ENCODE results near the gene MLH1. TPM values are rescaled to one million over a fixed set of nuclear protein-coding genes. Genes with fewer than 3 reads are reported as not detected.

MLH1 gene
- total and polyA plus RNA-seq, 2 experiments from 2014 or later: 27.8 to 36.3 TPM

DNA sequence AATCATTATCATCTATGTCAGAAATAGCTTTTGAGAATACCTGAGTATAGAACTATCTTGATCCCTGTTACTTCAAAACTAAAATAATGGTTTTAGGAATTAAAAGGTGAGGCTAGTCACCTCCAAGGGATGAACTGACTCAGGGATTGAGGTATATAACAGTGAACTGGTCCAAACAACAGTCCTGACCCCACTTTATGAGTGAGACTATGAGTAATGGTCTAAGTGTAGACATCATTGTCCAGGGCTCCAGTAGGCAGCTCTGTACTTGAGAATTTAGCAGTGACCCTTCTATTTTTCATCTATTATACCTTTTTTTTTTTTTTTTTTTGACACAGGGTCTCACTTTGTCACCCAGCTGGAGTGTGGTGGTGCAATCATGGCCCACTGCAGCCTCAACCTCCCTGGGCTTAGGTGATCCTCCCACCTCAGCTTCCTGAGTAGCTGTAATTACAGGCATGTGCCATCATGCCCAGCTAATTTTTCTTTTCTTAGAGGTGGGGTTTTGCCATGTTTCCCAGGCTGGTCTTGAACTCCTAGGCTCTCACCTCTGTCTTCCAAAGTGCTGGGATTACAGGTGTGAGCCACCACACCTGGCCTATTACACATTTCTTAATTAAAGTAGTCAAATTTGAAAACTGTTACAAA lies 36.3 kb downstream of the MLH1 start:
- Histone ChIP-seq H3K27me3 (replicated peaks; ENCODE audit: insufficient read depth) (no peaks in the 10 kb centered on the region), H3K4me3 (no peak overlapping the region), H2AFZ (peak overlapping the region; percentile 67), H4K20me1 (ENCODE audit: insufficient read depth) (no peaks in the 10 kb centered on the region), H3K9me3 (ENCODE audit: low read depth) (no peaks in the 10 kb centered on the region), H3K4me2 (ENCODE audit: unreplicated experiment) (peak overlapping the region; percentile 36), H3K79me2 (ENCODE audit: insufficient read depth) (no peaks in the 10 kb centered on the region; the same call in 1 of the 2 replicates), H3K9ac (peak overlapping the region; percentile 64), H3K9me2 (ENCODE audit: insufficient read depth) (no peaks in the 10 kb centered on the region), H3K4me1 (ENCODE audit: insufficient read depth) (peaks cover 29% of the 10 kb centered on the region), H3K27ac (peak overlapping the region; percentile 84), H3F3A (ENCODE audit: insufficient read depth) (peaks cover 24% of the 10 kb centered on the region), H3K36me3 (ENCODE audit: low read depth) (peaks cover 17% of the 10 kb centered on the region)
- DNase-seq: peak; percentile 51
- no peak for TF ChIP-seq EZH2 (IDR thresholded peaks at IDR 0.05; ENCODE audit: insufficient read depth, poor library complexity, severe bottlenecking)
- no peak for TF ChIP-seq EZH2phosphoT487 (IDR thresholded peaks at IDR 0.05; ENCODE audit: insufficient read depth, low read depth)
- in situ Hi-C loops (cut with MboI): no loop called here

DNA sequence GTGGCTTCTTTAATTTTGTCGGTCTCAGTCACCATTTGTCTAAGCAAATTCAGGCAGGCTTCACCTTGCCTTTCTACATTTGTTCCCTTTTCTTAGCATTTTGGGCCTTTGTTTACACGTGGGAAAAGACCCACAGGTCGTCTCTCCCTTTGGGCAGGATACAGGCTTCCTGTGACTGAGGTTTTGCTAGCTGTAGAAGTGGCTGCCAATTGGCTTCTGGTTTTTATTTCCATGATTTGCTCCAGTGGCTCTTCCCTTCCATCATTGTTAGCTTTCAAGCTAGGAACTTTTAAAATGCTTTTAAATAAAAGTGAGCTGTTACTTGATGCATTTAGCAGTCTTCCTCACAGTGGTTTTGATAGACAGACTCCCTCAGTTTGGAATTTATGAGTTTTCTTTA lies 37.3 kb downstream of the MLH1 start:
- DNase-seq: peak; percentile 40

DNA sequence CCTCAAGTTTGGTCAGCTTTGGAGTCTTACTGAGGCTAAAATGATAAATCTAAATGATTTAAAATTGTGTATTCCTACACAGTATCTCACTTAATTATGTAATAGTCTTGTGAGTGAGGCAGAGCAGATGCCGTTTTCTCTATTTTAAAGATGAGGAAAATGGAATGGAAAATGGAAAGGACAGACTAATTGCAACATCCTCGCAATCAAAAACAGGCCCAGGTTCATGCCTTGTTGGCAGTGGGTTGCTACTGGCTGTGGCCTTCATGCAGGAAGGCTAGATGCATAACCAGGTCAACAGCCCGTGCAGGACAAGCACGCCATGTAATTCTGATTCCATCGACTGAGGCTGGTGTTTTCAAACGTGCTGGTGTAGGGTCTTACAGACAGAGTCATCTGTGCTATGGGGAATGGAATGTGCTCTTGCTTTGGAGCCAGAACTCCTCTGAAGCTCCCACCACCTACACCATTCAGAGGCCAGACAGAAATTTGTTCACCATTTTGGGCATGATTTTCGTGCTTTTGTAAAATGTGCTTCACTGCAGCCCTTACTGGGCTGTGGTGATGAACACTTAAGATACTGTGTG lies 37.9 kb downstream of the MLH1 start:
- DNase-seq: peak; percentile 38
- 36 to 41% methylated on average over 7 of the region's 7 CpGs for WGBS, 2 experiments (ENCODE audit: low coverage in 1 of 2, low lambda C conversion rate in 2 of 2, missing lambda C conversion rate in 2 of 2)
- no peaks in the 10 kb centered on the region for H4K20me1 ChIP-seq (ENCODE audit: insufficient read depth)
- peaks cover 24% of the 10 kb centered on the region for H3F3A ChIP-seq (ENCODE audit: insufficient read depth)
- no peak overlapping the region for H3K4me3 ChIP-seq
- in situ Hi-C loops (cut with MboI): no loop called here
- H3K9me3 ChIP-seq (ENCODE audit: low read depth): no peaks in the 10 kb centered on the region
- no peaks in the 10 kb centered on the region for H3K9me2 ChIP-seq (ENCODE audit: insufficient read depth)
- H3K4me1 ChIP-seq (ENCODE audit: insufficient read depth): peaks cover 29% of the 10 kb centered on the region
- H3K27ac ChIP-seq: peak overlapping the region; percentile 84
- H3K27me3 ChIP-seq (replicated peaks; ENCODE audit: insufficient read depth): no peaks in the 10 kb centered on the region
- H3K9ac ChIP-seq: peak overlapping the region; percentile 64
- no peak for TF ChIP-seq EZH2 (IDR thresholded peaks at IDR 0.05; ENCODE audit: insufficient read depth, poor library complexity, severe bottlenecking)
- TF ChIP-seq EZH2phosphoT487 (IDR thresholded peaks at IDR 0.05; ENCODE audit: insufficient read depth, low read depth): no peak
- peak overlapping the region; percentile 67 for H2AFZ ChIP-seq
- H3K4me2 ChIP-seq (ENCODE audit: unreplicated experiment): peak overlapping the region; percentile 36
- no peaks in the 10 kb centered on the region; the same call in 1 of the 2 replicates for H3K79me2 ChIP-seq (ENCODE audit: insufficient read depth)
- peaks cover 21% of the 10 kb centered on the region for H3K36me3 ChIP-seq (ENCODE audit: low read depth)

More for the DNA sequence above, 37.3 kb downstream of the MLH1 start:
- Histone ChIP-seq H3K4me2 (ENCODE audit: unreplicated experiment) (peak overlapping the region; percentile 36), H3K9ac (peak overlapping the region; percentile 64), H3K27me3 (replicated peaks; ENCODE audit: insufficient read depth) (no peaks in the 10 kb centered on the region), H3K36me3 (ENCODE audit: low read depth) (peaks cover 15% of the 10 kb centered on the region), H3K4me1 (ENCODE audit: insufficient read depth) (peaks cover 29% of the 10 kb centered on the region), H3K4me3 (0 out of 2 replicates have a peak overlapping the region, but pooled peaks have one; percentile 9), H4K20me1 (ENCODE audit: insufficient read depth) (no peaks in the 10 kb centered on the region), H3K79me2 (ENCODE audit: insufficient read depth) (no peaks in the 10 kb centered on the region; the same call in 1 of the 2 replicates), H3K9me2 (ENCODE audit: insufficient read depth) (no peaks in the 10 kb centered on the region), H2AFZ (peak overlapping the region; percentile 67), H3F3A (ENCODE audit: insufficient read depth) (peaks cover 24% of the 10 kb centered on the region), H3K27ac (peak overlapping the region; percentile 84), H3K9me3 (ENCODE audit: low read depth) (no peaks in the 10 kb centered on the region)
- in situ Hi-C loops (cut with MboI): no loop called here
- no peak for TF ChIP-seq EZH2phosphoT487 (IDR thresholded peaks at IDR 0.05; ENCODE audit: insufficient read depth, low read depth)
- no peak for TF ChIP-seq EZH2 (IDR thresholded peaks at IDR 0.05; ENCODE audit: insufficient read depth, poor library complexity, severe bottlenecking)
- WGBS, 2 experiments (ENCODE audit: low coverage in 1 of 2, low lambda C conversion rate in 2 of 2, missing lambda C conversion rate in 2 of 2): 3 to 6% methylated on average over 3 of the region's 3 CpGs

DNA sequence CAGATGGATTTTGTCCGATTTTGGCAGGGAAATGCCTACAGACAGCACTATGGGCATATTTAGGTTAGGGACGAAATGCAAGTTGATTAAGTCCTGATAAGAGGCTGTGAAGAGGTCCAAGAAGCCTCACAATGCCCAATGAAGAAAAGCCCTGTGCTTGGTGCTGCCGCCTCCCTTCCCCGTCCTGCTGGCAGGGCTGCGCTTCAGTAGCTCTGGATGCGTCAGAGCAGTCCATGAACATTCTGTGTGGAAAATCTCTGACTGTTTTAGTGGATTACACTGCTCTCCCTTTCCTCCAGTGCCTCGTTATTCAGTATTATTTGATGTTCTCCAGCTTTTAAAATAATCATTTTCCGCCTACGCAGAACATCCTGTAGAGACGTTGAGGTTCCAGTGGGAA lies 39.6 kb downstream of the MLH1 start:
- WGBS, 2 experiments (ENCODE audit: low coverage in 1 of 2, low lambda C conversion rate in 2 of 2, missing lambda C conversion rate in 2 of 2): 94 to 96% methylated on average over 10 of the region's 10 CpGs
- in situ Hi-C loops (cut with MboI): no loop called here

More for the DNA sequence above, 39.6 kb downstream of the MLH1 start:
- Histone ChIP-seq H3K27me3 (replicated peaks; ENCODE audit: insufficient read depth) (no peaks in the 10 kb centered on the region), H3K4me2 (ENCODE audit: unreplicated experiment) (no peak overlapping the region), H3K27ac (no peak overlapping the region), H3K9me2 (ENCODE audit: insufficient read depth) (no peaks in the 10 kb centered on the region), H3K4me3 (no peak overlapping the region), H3K9me3 (ENCODE audit: low read depth) (no peaks in the 10 kb centered on the region), H3F3A (ENCODE audit: insufficient read depth) (peaks cover 24% of the 10 kb centered on the region), H3K9ac (no peak overlapping the region), H3K4me1 (ENCODE audit: insufficient read depth) (peaks cover 29% of the 10 kb centered on the region), H3K36me3 (ENCODE audit: low read depth) (peaks cover 33% of the 10 kb centered on the region), H2AFZ (no peak overlapping the region), H4K20me1 (ENCODE audit: insufficient read depth) (no peaks in the 10 kb centered on the region), H3K79me2 (ENCODE audit: insufficient read depth) (no peaks in the 10 kb centered on the region; the same call in 1 of the 2 replicates)
- no peak for DNase-seq
- TF ChIP-seq EZH2 (IDR thresholded peaks at IDR 0.05; ENCODE audit: insufficient read depth, poor library complexity, severe bottlenecking) (no peak), EZH2phosphoT487 (IDR thresholded peaks at IDR 0.05; ENCODE audit: insufficient read depth, low read depth) (no peak)

Data from GM23248 (cell line).